Activated naive CD4-positive, alpha-beta T cell treated with anti-CD3 and anti-CD28 coated beads, Interleukin-2, amount 10 ng/mL, durations not matched to agents 7 days and 5 days (primary cell): ENCODE results near the gene PGBD2.

Experiments
- CTCF ChIA-PET: fragments of 350-600 bp; sonication (Branson Sonifier 250); formaldehyde crosslinking; loops from one replicate; lab custom pipeline; 2021; ENCODE audit warnings: antibody characterized with exemption; lab: Charles Lee
- DNase-seq: peaks from one replicate; pipeline ENCODE4 v3.0.0-alpha.2; 2020
- H3K27ac Mint-ChIP-seq: one replicate; pipeline ENCODE4 v1.8.0; 2021; ENCODE audit warnings: mild to moderate bottlenecking, moderate library complexity, mixed read lengths
- H3K27me3 Mint-ChIP-seq: one replicate; pipeline ENCODE4 v1.8.0; 2021; ENCODE audit warnings: mild to moderate bottlenecking, mixed read lengths
- H3K36me3 Mint-ChIP-seq: one replicate; pipeline ENCODE4 v1.8.0; 2021; ENCODE audit warnings: mixed read lengths
- H3K4me1 Mint-ChIP-seq: one replicate; pipeline ENCODE4 v1.8.0; 2021; ENCODE audit warnings: mixed read lengths
- H3K4me3 Mint-ChIP-seq: one replicate; pipeline ENCODE4 v1.8.0; 2021; ENCODE audit warnings: mild to moderate bottlenecking, moderate library complexity, mixed read lengths
- H3K9me3 Mint-ChIP-seq: one replicate; pipeline ENCODE4 v1.8.0; 2021; ENCODE audit warnings: mixed read lengths

The PGBD2 gene

DNA sequence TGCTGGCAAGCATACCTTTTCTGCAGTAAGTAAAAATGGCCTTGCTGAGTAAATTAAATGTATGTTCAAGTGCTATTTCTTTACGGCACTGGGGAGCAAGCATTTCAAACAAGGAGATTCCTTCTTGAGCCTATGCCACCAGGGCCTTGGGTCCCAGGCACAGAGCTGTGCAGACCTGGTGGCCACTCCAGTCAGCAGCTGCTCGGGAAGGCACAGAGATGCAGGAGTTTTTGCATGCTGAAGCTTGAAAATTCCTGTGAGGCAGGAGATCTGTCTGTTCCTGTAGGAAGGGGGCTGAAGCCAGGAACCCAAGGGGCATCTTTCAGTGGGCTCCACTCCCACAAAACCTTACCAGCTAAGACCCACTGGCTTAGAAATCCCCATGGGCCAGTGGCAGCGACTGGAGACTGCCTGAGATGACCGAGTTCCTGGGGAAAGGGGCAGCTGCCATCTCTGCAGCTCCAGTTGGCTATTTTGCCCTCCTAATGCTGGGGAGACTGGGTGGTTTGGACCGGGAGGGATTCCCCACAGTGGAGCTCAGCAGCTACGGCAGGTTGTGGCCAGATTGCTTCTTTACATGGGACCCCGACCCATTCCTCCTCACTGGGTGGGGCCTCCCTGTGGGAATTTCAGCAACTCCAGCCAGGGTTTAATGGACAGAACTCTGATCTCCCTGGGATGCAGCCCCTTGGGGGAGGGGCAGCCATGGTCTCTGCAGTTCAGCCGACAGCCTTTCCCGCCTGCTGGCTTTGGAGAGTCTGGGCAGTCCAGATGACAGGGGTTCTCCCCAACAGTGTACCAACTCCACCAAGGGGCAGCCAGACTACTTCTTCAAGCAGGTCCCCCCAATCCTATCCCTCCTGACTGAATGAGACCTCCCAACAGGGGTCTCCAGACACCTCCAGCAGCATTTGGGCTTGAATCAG lies 8.4 kb upstream of the PGBD2 start:
- DNase-seq: no peak
- no peak overlapping the region for H3K27ac Mint-ChIP-seq
- H3K27me3 Mint-ChIP-seq: peaks cover 48% of the 10 kb centered on the region
- H3K4me1 Mint-ChIP-seq: peaks cover 3% of the 10 kb centered on the region
- CTCF ChIA-PET: no interaction called here
- no peak overlapping the region for H3K4me3 Mint-ChIP-seq
- no peaks in the 10 kb centered on the region for H3K9me3 Mint-ChIP-seq
- no peaks in the 10 kb centered on the region for H3K36me3 Mint-ChIP-seq

DNA sequence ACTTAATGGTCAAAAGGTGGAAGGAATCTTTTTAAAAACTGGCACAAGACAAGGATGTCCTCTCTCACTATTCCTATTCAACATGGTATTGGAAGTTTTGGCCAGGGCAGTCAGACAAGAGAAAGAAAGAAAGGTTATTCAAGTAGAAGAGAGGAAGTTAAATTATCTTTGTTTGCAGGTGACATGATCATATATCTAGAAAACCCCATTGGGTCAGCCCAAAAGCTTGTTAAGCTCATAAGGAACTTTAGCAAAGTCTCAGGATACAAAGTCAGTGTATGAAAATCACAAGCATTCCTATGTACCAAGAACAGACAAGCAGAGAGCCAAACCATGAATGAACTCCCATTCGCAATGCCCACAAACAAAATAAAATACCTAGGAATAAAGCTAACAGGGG lies 5.4 kb upstream of the PGBD2 start:
- Mint-ChIP-seq H3K36me3 (no peaks in the 10 kb centered on the region), H3K27ac (no peak overlapping the region), H3K4me3 (no peak overlapping the region), H3K9me3 (no peaks in the 10 kb centered on the region), H3K4me1 (peaks cover 9% of the 10 kb centered on the region), H3K27me3 (peaks cover 48% of the 10 kb centered on the region)
- no peak for DNase-seq
- CTCF ChIA-PET: no interaction called here

DNA sequence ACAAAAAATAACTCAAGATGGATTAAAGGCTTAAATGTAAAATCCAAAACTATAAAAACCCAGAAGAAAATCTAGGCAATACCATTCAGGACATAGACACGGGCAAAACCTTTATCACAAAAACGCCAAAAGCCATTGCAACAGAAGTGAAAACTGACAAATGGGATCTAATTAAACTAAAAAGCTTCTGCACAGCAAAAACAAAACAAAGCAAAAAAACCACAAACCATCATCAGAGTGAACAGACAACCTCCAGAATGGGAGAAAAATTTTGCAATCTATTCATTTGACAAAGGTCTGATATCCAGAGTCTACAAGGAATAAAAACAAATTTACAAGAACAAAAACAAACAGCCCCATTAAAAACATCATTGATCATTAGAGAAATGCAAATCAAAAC lies 4.5 kb upstream of the PGBD2 start:
- Mint-ChIP-seq H3K27me3 (peaks cover 45% of the 10 kb centered on the region), H3K9me3 (no peaks in the 10 kb centered on the region), H3K4me3 (no peak overlapping the region), H3K27ac (no peak overlapping the region), H3K36me3 (no peaks in the 10 kb centered on the region), H3K4me1 (peaks cover 12% of the 10 kb centered on the region)
- DNase-seq: no peak
- CTCF ChIA-PET: no interaction called here

DNA sequence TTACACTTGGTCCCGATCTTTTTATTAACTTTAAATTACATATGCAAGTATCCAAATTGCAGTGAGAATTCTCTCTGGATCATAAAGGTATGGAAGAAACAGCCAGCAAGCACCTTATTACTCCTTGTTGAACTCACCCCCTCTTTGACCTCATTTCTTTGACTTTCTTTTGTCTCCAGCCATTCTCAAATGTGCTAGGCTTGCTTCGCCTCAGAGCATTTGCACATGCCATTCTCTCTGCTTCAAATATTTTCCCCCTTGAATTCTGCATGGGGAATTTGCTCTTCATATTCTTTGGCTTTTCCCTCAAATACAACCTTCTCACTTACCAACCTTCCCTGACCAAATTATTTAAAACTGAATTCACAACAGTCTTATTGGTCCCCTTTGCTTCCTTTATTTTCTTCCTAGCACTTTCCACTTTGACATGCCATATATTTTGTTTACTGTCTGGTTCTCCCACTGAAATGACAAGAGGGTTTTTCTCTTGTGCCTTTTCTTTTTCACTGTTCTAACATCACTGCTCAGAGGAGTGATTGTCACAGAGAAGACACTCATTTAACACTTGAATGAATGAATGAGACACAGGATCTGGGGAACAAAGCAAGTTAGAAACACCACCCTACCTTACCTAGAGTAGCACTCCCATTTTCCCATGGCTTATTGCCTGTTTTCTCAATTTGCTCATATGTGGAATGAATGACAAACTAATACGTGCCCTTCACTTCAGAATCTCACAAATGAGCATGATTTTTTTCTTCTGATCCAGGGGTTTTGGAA lies 1.4 kb upstream of the PGBD2 start:
- Mint-ChIP-seq H3K27me3 (peaks cover 23% of the 10 kb centered on the region), H3K4me3 (no peak overlapping the region), H3K9me3 (no peaks in the 10 kb centered on the region), H3K4me1 (peaks cover 27% of the 10 kb centered on the region), H3K27ac (no peak overlapping the region), H3K36me3 (peaks cover 3% of the 10 kb centered on the region)
- DNase-seq: no peak
- CTCF ChIA-PET: interaction anchor here (0.6 to 1.2 kb wide), 2 partner anchors 22 to 31 kb away, joined by 3 to 8 read pairs; no protein-coding TSS in a partner anchor

DNA sequence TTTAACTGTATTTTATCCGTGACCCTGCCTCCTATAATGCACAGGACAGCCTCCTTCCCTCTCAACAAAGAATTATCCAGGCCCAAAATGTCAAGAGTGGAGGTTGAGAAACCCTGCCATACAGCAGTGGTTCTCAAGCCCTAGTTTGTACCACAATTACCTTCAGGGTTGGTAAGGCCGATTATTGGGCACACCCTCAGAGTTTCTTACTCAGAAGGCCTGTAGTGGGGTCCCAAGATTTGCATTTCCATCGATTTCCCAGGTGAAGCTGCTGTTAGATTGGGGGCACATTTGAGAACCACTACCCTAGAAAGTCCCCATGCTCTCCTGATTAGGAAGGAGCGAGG lies 400 bp upstream of the PGBD2 start:
- CTCF ChIA-PET: interaction anchor here (0.7 to 0.9 kb wide), 2 partner anchors 21 to 1533 kb away, joined by 4 to 6 read pairs; no protein-coding TSS in a partner anchor
- peak overlapping the region; percentile 92 for H3K4me3 Mint-ChIP-seq
- peak; percentile 25 for DNase-seq
- peaks cover 13% of the 10 kb centered on the region for H3K27me3 Mint-ChIP-seq
- peak overlapping the region; percentile 98 for H3K27ac Mint-ChIP-seq
- H3K36me3 Mint-ChIP-seq: peaks cover 3% of the 10 kb centered on the region
- no peaks in the 10 kb centered on the region for H3K9me3 Mint-ChIP-seq
- H3K4me1 Mint-ChIP-seq: peaks cover 27% of the 10 kb centered on the region

DNA sequence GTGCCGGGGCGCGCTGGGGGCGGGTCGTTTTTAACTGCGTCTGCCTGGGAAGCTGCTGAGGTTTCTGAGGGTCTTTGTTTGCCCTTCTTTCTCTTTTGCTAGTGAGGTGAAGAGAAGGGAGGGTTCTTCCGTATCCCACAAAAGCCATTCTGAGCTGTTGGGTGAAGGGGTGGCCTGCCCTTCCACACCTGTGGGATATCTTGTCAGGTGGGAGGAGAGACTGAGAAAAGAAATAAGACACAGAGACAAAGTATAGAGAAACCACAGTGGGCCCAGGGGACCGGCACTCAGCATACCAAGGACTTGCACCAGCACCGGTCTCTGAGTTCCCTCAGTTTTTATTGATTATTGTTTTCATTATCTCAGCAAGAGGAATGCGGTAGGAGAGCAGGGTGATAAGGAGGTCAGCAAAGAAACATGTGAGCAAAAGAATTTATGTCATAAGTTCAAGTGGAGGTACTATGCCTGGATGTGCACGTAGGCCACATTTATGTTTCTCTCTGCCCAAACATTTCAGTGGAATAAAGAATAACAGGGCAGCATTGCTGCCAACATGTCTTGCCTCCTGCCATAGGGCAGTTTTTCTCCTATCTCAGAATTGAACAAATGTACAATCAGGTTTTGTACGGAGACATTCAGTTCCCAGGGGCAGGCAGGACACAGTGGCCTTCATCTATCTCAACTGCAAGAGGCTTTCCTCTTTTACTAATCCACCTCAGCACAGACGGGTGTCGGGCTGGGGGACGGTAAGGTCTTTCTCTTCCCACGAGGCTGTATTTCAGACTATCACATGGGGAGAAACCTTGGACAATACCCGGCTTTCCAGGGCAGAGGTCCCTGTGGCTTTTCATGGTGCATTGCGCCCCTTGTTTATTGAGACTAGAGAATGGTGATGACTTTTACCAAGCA lies 972 bp downstream of the PGBD2 start:
- Mint-ChIP-seq H3K9me3 (no peaks in the 10 kb centered on the region), H3K4me3 (peak overlapping the region; percentile 82), H3K36me3 (peaks cover 3% of the 10 kb centered on the region), H3K27ac (peak overlapping the region; percentile 92), H3K4me1 (peaks cover 24% of the 10 kb centered on the region), H3K27me3 (peaks cover 6% of the 10 kb centered on the region)
- CTCF ChIA-PET: interaction anchor here (0.6 kb wide), 1 partner anchor 13 kb away, joined by 3 read pairs; no protein-coding TSS in a partner anchor
- no peak for DNase-seq

DNA sequence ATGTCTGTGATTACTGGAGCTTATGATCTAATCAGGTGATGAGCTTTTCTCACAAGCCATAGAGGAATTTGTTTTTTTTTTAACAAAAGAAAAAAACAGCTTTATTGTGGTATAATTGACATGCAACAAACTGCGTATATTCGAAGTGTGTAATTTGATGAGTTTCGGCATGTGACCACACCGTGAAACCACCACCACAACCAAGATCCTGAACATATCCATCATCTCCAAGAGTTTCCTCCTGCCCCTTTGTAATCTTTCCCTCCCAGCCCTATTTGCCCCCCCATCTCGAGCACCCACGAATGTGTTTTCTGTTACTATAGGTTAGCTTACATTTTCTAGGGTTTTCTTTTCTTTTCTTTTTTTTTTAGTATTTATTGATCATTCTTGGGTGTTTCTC lies 4.7 kb downstream of the PGBD2 start:
- CTCF ChIA-PET: no interaction called here
- Mint-ChIP-seq H3K4me1 (peaks cover 17% of the 10 kb centered on the region), H3K4me3 (no peak overlapping the region), H3K27ac (no peak overlapping the region), H3K9me3 (no peaks in the 10 kb centered on the region), H3K36me3 (peaks cover 17% of the 10 kb centered on the region), H3K27me3 (no peaks in the 10 kb centered on the region)
- no peak for DNase-seq

DNA sequence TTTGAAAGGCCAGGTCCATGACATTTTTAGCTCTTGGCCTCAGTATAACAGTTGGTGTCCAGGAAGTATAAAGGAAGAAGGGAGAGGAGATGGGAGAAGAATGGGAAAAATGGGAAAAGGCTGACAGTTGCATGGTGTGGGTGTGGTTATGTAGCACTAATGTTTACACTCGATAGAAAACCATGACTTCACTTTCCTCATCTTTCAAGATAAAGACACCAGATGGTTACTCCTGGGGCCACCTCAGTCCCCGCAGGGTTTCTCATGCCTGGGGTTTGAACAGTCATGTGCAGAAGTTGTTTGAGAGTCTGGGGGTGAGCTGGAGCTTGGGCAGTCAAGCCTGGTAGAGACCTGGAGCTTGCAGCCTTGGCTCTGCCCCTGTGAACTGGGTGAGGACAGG lies 7.9 kb downstream of the PGBD2 start:
- H3K9me3 Mint-ChIP-seq: no peaks in the 10 kb centered on the region
- no peaks in the 10 kb centered on the region for H3K27me3 Mint-ChIP-seq
- H3K4me3 Mint-ChIP-seq: no peak overlapping the region
- no peak overlapping the region for H3K27ac Mint-ChIP-seq
- no peak for DNase-seq
- CTCF ChIA-PET: interaction anchor here (1.5 kb wide), 1 partner anchor 39 kb away, joined by 3 read pairs; no protein-coding TSS in a partner anchor
- no peaks in the 10 kb centered on the region for H3K4me1 Mint-ChIP-seq
- peaks cover 32% of the 10 kb centered on the region for H3K36me3 Mint-ChIP-seq

DNA sequence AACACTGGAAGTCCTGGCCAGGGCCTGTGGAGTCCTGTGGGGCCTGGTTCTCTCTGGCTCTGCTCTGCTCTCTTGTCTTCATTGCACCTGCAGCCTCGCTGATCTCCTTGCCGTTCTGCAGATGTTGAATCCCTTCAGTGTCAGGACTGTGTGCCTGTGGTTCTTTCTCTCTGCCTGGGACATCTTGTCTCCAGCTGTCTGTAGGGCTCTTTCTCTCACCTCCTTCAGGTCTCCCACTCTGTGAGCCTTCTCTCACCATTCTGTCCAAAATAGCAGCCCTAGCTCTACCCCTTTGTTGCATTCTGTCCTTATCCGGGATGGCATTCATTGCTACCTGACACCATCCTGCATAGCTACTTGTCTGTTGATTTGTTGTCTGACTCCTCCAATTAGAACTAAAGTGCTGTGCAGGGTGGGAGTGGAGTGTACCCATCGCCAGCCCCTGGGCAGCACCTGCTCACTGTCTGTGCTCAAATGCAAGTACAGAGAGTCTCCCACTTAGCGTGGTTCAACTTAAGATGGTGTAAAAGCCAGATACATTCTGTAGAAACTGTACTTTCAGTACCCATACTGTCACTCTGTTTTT lies 8.9 kb downstream of the PGBD2 start:
- no peaks in the 10 kb centered on the region for H3K9me3 Mint-ChIP-seq
- no peaks in the 10 kb centered on the region for H3K27me3 Mint-ChIP-seq
- no peak overlapping the region for H3K27ac Mint-ChIP-seq
- CTCF ChIA-PET: interaction anchor here (0.7 to 1.5 kb wide), 2 partner anchors 40 to 57 kb away, joined by 3 read pairs; no protein-coding TSS in a partner anchor
- H3K36me3 Mint-ChIP-seq: peaks cover 38% of the 10 kb centered on the region
- no peaks in the 10 kb centered on the region for H3K4me1 Mint-ChIP-seq
- no peak for DNase-seq
- no peak overlapping the region for H3K4me3 Mint-ChIP-seq

DNA sequence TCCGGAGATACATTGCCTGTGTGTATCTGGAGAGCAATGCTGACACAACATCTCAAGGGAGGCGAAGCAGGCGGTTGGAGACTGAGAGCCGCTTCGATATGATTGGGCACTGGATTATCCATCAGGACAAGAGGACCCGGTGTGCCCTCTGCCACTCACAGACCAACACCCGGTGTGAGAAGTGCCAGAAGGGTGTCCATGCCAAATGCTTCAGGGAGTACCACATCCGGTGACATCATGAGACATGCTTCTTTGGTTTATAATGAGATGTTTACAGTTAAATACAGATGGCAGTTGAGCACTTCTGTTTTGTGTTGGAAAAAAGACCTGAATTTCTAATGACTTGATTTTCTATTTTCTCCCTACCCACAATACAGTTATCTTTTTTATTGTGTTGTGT lies 12.1 kb downstream of the PGBD2 start:
- no peak for DNase-seq
- H3K27ac Mint-ChIP-seq: no peak overlapping the region
- CTCF ChIA-PET: no interaction called here
- no peaks in the 10 kb centered on the region for H3K9me3 Mint-ChIP-seq
- H3K4me3 Mint-ChIP-seq: no peak overlapping the region
- peaks cover 50% of the 10 kb centered on the region for H3K36me3 Mint-ChIP-seq
- H3K27me3 Mint-ChIP-seq: no peaks in the 10 kb centered on the region
- no peaks in the 10 kb centered on the region for H3K4me1 Mint-ChIP-seq

DNA sequence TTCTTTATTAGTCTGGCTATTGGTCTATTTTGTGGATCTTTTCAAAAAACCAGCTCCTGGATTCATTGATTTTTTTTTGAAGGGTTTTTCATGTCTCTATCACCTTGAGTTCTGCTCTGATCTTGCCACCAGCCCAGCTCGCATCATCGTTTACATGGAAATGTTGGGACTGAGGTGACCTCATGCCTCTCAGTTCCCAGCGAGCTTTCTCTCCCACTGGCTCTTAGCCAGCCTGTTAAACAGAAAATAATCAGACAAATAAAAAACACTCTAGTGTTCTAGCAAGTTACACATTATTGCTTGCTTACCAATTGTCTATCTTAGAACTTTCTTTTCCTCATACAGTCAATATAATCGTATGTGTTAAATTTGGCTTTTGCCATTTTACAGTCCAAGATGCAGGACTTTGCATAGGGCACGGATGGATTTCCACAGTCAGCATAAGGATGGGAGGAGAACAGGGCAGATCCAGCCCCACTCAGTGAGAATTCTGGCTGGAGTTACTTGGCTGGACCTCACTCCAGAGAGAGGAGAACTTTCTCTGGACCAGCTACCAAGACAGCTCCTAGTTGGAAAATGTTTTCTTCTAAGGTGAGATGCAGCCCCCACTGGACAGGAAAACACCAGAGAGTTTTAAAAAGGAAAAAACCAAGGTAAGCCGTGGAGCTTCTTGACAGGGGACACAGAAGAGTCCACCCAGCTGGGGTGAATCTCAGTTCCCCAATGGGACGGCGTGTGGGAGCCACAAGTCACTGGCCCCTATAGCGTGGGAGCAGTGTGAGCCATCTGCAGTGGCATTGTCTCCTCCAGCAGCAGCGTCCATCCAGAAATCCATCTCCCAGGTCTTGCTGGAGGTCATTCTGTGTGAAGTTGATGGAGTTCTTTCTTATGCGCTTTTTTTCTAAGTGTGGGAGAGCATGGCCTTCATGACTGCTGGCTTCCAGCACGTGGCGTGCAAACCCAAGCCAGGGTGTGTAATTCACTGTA lies 17.6 kb downstream of the PGBD2 start:
- no peaks in the 10 kb centered on the region for H3K9me3 Mint-ChIP-seq
- H3K4me1 Mint-ChIP-seq: peaks cover 35% of the 10 kb centered on the region
- H3K4me3 Mint-ChIP-seq: no peak overlapping the region
- CTCF ChIA-PET: interaction anchor here (0.6 kb wide), 1 partner anchor 133 kb away, joined by 3 read pairs; no protein-coding TSS in a partner anchor
- peaks cover 27% of the 10 kb centered on the region for H3K36me3 Mint-ChIP-seq
- no peak for DNase-seq
- H3K27me3 Mint-ChIP-seq: peaks cover 9% of the 10 kb centered on the region
- H3K27ac Mint-ChIP-seq: no peak overlapping the region

DNA sequence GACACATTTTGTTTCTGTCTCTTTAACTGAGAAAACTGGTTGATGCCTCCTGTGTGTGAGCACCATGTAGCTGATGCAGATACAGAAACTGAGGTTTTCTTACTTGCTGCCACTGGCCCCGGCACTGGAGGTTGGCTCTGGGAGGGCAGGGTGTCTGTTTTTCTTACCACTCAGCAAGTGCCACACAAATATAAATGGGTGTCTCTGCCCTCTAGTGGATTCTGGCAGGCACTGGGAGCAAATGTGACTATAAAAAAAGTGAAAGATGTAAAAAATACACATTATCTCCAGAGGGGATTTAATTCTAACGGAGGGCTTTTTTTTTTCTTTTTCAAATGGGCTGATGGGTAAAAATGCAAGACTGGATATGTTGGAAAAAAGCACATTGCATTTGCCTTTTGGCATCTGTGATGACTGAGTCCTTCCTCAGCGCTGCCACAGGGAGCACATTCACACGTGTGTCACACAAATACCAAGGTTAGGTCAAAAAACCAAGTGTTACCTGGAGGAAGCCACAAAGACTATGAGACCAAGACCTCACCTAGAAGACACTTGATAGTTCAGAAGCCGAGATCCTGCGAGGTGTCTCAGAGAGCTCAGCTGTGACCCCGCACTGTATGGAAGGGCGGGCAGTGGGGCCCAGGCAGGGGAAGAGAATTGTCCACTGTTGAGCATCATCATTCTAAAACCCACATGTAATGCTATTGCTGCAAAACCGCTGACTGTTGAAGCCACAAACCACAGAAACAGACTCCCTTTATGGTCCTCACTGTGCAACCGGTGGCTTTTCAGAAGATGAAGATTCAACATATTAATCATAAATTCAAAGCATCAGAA lies 18.9 kb downstream of the PGBD2 start:
- no peaks in the 10 kb centered on the region for H3K9me3 Mint-ChIP-seq
- H3K4me3 Mint-ChIP-seq: peak overlapping the region; percentile 12
- H3K4me1 Mint-ChIP-seq: peaks cover 35% of the 10 kb centered on the region
- CTCF ChIA-PET: interaction anchor here (0.6 kb wide), 1 partner anchor 9 kb away, joined by 3 read pairs; no protein-coding TSS in a partner anchor
- DNase-seq: peak; percentile 74
- H3K27ac Mint-ChIP-seq: peak overlapping the region; percentile 17
- H3K36me3 Mint-ChIP-seq: peaks cover 19% of the 10 kb centered on the region
- H3K27me3 Mint-ChIP-seq: peaks cover 17% of the 10 kb centered on the region
